NCI-H524 treated with DMSO at 0.1 percent for 48 hours (cell line): ENCODE results near the gene B3GNT2.
"Not testable (repeated sequence)": the region's sequence is repeated elsewhere in the genome, so short reads cannot be mapped to it uniquely, and the experiment has no call there.

Experiments used
- DNase-seq: peaks from one replicate; lab custom pipeline; 2025; lab: John Stamatoyannopoulos, UW

B3GNT2 gene

GRCh38 chr2:62195421-62196277 is at the start of gene B3GNT2:
TSS of gene B3GNT2 (plus strand) at chr2:62196115. CDS start at chr2:62222221, 26,106 bp downstream.
- no peak for DNase-seq

- not testable (repeated sequence) for DNase-seq
These were observed 49.1 kb upstream of the B3GNT2 start for GRCh38 chr2:62146790-62147189.

- DNase-seq = no peak
These were observed 48.2 kb upstream of the B3GNT2 start for GRCh38 chr2:62147610-62148301.

GRCh38 chr2:62149708-62150107 is 46.2 kb upstream of the B3GNT2 start:
- no peak for DNase-seq

GRCh38 chr2:62150597-62151305 is 45.2 kb upstream of the B3GNT2 start:
- DNase-seq = no peak

GRCh38 chr2:62151306-62151638 is 44.6 kb upstream of the B3GNT2 start:
- DNase-seq = no peak

GRCh38 chr2:62152000-62152399 is 43.9 kb upstream of the B3GNT2 start:
- no peak for DNase-seq

- no peak for DNase-seq
These were observed 38.9 kb upstream of the B3GNT2 start for GRCh38 chr2:62156861-62157496.

- DNase-seq = no peak
These were observed 37.3 kb upstream of the B3GNT2 start for GRCh38 chr2:62158444-62159121.

- not testable (repeated sequence) for DNase-seq
These were observed 35.2 kb upstream of the B3GNT2 start for GRCh38 chr2:62160691-62161090.

- peak; percentile 75 for DNase-seq
These were observed 32.6 kb upstream of the B3GNT2 start for GRCh38 chr2:62163106-62163831.

GRCh38 chr2:62163834-62164233 is 32.1 kb upstream of the B3GNT2 start:
- no peak for DNase-seq

GRCh38 chr2:62175728-62176127 is 20.2 kb upstream of the B3GNT2 start:
- no peak for DNase-seq

GRCh38 chr2:62176801-62177200 is 19.1 kb upstream of the B3GNT2 start:
- DNase-seq = no peak

- DNase-seq = no peak
These were observed 18.4 kb upstream of the B3GNT2 start for GRCh38 chr2:62177392-62178049.

- no peak for DNase-seq
These were observed 17.1 kb upstream of the B3GNT2 start for GRCh38 chr2:62178741-62179271.

- DNase-seq = no peak
These were observed 14.9 kb upstream of the B3GNT2 start for GRCh38 chr2:62180975-62181374.

GRCh38 chr2:62181843-62182242 is 14.1 kb upstream of the B3GNT2 start:
- no peak for DNase-seq

GRCh38 chr2:62184512-62185230 is 11.2 kb upstream of the B3GNT2 start:
- no peak for DNase-seq
